ENCODE measurements around the gene NDUFS8.

DNA sequence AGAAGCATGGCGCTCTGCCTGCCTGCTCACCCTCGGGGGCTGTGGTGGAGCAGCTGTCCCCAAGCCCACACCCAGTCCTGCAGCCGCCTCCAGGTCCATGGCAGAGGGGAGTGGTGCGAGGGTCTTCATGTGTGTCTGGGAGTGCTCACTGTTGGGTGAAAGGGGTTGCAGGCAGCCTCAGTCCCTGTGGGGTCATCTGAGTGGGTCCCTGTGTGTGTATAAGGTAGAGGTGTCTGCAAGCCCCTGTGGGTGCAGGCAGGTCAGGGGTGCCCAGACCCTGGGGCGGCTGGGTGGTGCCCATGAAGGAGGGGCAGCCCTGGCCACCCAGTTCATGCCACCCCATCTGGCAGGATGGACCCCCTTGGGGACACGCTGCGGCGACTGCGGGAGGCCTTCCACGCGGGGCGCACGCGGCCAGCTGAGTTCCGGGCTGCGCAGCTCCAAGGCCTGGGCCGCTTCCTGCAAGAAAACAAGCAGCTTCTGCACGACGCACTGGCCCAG, 15.5 kb upstream of the NDUFS8 start:
- TF ChIP-seq YY1 (IDR thresholded peaks at IDR 0.05; ENCODE audit: insufficient read depth, insufficient read length) (no peak), ZNF274 (IDR thresholded peaks at IDR 0.05; ENCODE audit: low read depth, low read length) (no peak)

Measured in NT2/D1 (cell line).